Central memory CD8-positive, alpha-beta T cell (primary cell): ENCODE measurements around the gene XPO1.
"Not testable (repeated sequence)": the region's sequence is repeated elsewhere in the genome, so short reads cannot be mapped to it uniquely, and the experiment has no call there.

Experiments
- ATAC-seq: fragments of 150-1000 bp; cut with Tn5 transposase; replicated peaks from 2 replicates; pipeline ENCODE4 v1.10.0; 2022; ENCODE audit warnings: mild to moderate bottlenecking, moderate FRiP score, moderate number of reproducible peaks; ENCODE audit not compliant: poor library complexity, severe bottlenecking; ENCODE audit errors: extremely low read depth
- DNase-seq, 2 donors: peaks; one replicate each; pipeline ENCODE4 v3.0.0; 2021; ENCODE audit warnings: low spot score in 2 of 2
- H3K27ac Mint-ChIP-seq: one replicate; pipeline ENCODE4 v1.8.0; 2022; ENCODE audit warnings: low read depth, mild to moderate bottlenecking, moderate library complexity, mixed read lengths
- H3K27me3 Mint-ChIP-seq: one replicate; pipeline ENCODE4 v1.8.0; 2022; ENCODE audit warnings: mixed read lengths
- H3K36me3 Mint-ChIP-seq: one replicate; pipeline ENCODE4 v1.8.0; 2022; ENCODE audit warnings: mild to moderate bottlenecking, moderate library complexity, mixed read lengths; ENCODE audit not compliant: insufficient read depth
- H3K4me1 Mint-ChIP-seq: one replicate; pipeline ENCODE4 v1.8.0; 2022; ENCODE audit warnings: mixed read lengths
- H3K4me3 Mint-ChIP-seq: one replicate; pipeline ENCODE4 v1.8.0; 2022; ENCODE audit warnings: mild to moderate bottlenecking, moderate library complexity, mixed read lengths
- H3K9me3 Mint-ChIP-seq: one replicate; pipeline ENCODE4 v1.8.0; 2022; ENCODE audit warnings: mixed read lengths

The XPO1 gene

DNA sequence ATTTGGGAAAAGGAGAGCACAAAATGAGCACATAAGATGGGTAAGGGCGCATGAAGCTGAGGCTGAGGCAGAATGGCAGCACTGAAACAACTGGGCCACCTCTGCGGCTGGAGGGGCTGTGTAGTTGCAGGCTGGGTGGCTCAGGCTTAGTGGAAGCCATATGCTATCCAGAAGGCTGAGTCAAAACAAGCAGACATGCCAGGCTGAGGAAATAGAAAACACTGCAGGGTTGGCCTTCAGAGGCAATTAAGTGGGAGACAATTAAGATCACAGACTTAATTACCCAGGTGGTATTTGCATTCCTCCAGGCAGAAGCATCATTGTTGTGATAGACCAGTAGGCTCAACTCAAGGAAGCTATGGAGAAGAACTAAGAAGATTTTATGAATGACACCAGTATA, 11.4 kb upstream of the XPO1 start:
- H3K9me3 Mint-ChIP-seq, result no peaks in the 10 kb centered on the region
- H3K27me3 Mint-ChIP-seq, result no peaks in the 10 kb centered on the region
- DNase-seq (no peak), ATAC-seq (no peak)
- H3K4me1 Mint-ChIP-seq, result no peaks in the 10 kb centered on the region
- H3K36me3 Mint-ChIP-seq, result no peaks in the 10 kb centered on the region
- no peak overlapping the region for H3K27ac Mint-ChIP-seq
- no peak overlapping the region for H3K4me3 Mint-ChIP-seq

DNA sequence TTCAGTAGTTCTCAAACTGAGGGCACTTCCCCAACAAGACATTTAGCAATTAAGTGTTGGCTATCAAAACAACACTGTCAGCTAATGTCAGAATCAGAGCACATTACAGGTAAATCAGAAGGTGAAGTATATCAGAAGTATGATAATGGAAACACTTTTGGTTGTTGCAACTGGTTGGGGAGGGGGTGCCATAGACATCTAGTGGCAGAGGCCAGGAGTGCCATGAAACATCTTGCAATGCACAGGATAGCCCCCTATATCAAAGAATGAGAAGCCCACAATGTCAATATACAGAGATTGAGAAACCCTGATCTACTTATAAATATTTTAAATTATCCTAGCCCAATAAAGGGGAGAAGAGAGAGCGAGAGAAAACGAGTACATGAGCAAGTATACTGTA, 4.9 kb upstream of the XPO1 start:
- Mint-ChIP-seq H3K9me3 (no peaks in the 10 kb centered on the region), H3K4me3 (no peak overlapping the region), H3K27me3 (no peaks in the 10 kb centered on the region), H3K4me1 (peaks cover 10% of the 10 kb centered on the region), H3K27ac (no peak overlapping the region), H3K36me3 (peaks cover 11% of the 10 kb centered on the region)
- no peak for ATAC-seq
- no peak for DNase-seq

DNA sequence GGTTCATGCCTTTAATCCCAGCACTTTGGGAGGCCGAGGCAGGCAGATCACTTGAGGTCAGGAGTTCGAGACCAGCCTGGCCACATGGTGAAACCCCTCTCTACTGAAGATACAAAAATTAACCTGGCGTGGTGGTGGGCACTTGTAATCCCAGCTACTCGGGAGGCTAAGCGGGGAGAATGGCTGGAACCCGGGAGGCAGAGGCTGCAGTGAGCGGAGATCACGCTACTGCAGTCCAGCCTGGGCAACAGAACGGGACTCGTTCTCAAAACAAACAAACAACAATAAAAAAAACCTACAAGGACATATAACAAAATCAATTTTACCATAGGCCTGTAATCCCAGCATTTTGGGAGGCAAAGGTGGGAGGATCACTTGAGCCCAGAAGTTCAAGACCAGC, 2.0 kb upstream of the XPO1 start:
- H3K4me1 Mint-ChIP-seq, result peaks cover 31% of the 10 kb centered on the region
- peaks cover 30% of the 10 kb centered on the region for H3K36me3 Mint-ChIP-seq
- not testable (repeated sequence) for DNase-seq, H3K4me3 Mint-ChIP-seq, H3K9me3 Mint-ChIP-seq, H3K27ac Mint-ChIP-seq, ATAC-seq, H3K27me3 Mint-ChIP-seq

GRCh38 chr2:61538920-61539520, 864 bp upstream of the XPO1 start:
- no peak for ATAC-seq
- peak overlapping the region; percentile 92 for H3K4me3 Mint-ChIP-seq
- DNase-seq, result no peak
- no peaks in the 10 kb centered on the region for H3K9me3 Mint-ChIP-seq
- no peaks in the 10 kb centered on the region for H3K27me3 Mint-ChIP-seq
- peak overlapping the region; percentile 98 for H3K27ac Mint-ChIP-seq
- H3K4me1 Mint-ChIP-seq, result peaks cover 42% of the 10 kb centered on the region
- peaks cover 30% of the 10 kb centered on the region for H3K36me3 Mint-ChIP-seq

DNA sequence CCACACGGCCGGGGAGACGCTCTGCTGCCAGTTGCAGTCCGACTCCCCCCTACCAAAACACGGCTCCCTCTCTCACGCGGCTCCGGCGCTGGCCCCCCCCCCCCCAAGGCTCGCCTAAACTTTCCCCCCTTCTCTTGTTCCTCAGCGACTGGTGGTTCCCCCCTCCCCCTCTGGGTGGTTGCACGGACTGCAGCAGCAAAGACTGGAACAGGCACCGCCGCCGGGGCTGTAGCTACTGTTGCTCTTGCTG, 281 bp downstream of the XPO1 start:
- H3K36me3 Mint-ChIP-seq, result peaks cover 33% of the 10 kb centered on the region
- H3K27me3 Mint-ChIP-seq, result no peaks in the 10 kb centered on the region
- H3K9me3 Mint-ChIP-seq, result no peaks in the 10 kb centered on the region
- peak overlapping the region; percentile 92 for H3K4me3 Mint-ChIP-seq
- H3K27ac Mint-ChIP-seq, result peak overlapping the region; percentile 98
- DNase-seq (no peak), ATAC-seq (no peak)
- H3K4me1 Mint-ChIP-seq, result peaks cover 42% of the 10 kb centered on the region

GRCh38 chr2:61537277-61537949, 743 bp downstream of the XPO1 start:
- peaks cover 37% of the 10 kb centered on the region for H3K36me3 Mint-ChIP-seq
- H3K4me1 Mint-ChIP-seq, result peaks cover 42% of the 10 kb centered on the region

GRCh38 chr2:61536572-61537276, 1.4 kb downstream of the XPO1 start:
- H3K36me3 Mint-ChIP-seq, result peaks cover 38% of the 10 kb centered on the region
- ATAC-seq (peak; percentile 72), DNase-seq (peak; percentile 65 to 85)
- H3K9me3 Mint-ChIP-seq, result no peaks in the 10 kb centered on the region
- peak overlapping the region; percentile 98 for H3K27ac Mint-ChIP-seq
- H3K4me3 Mint-ChIP-seq, result peak overlapping the region; percentile 92
- peaks cover 43% of the 10 kb centered on the region for H3K4me1 Mint-ChIP-seq
- no peaks in the 10 kb centered on the region for H3K27me3 Mint-ChIP-seq

More at GRCh38 chr2:61537277-61537949, 743 bp downstream of the XPO1 start:
- peak in 1 of 2 donors; percentile 26 for DNase-seq
- Mint-ChIP-seq H3K27me3 (no peaks in the 10 kb centered on the region), H3K4me3 (peak overlapping the region; percentile 92), H3K9me3 (no peaks in the 10 kb centered on the region), H3K27ac (peak overlapping the region; percentile 98)
- ATAC-seq, result no peak

- peaks cover 47% of the 10 kb centered on the region for H3K4me1 Mint-ChIP-seq
- no peak for DNase-seq
- ATAC-seq, result no peak
Measured at GRCh38 chr2:61536180-61536571, 2.0 kb downstream of the XPO1 start.

GRCh38 chr2:61535449-61535848, 2.7 kb downstream of the XPO1 start:
- peaks cover 53% of the 10 kb centered on the region for H3K4me1 Mint-ChIP-seq
- peak overlapping the region; percentile 92 for H3K4me3 Mint-ChIP-seq
- no peaks in the 10 kb centered on the region for H3K9me3 Mint-ChIP-seq
- H3K27me3 Mint-ChIP-seq, result no peaks in the 10 kb centered on the region
- H3K27ac Mint-ChIP-seq, result peak overlapping the region; percentile 98
- peaks cover 38% of the 10 kb centered on the region for H3K36me3 Mint-ChIP-seq
- DNase-seq (no peak), ATAC-seq (no peak)

More at GRCh38 chr2:61536180-61536571, 2.0 kb downstream of the XPO1 start:
- H3K27ac Mint-ChIP-seq, result peak overlapping the region; percentile 98
- no peaks in the 10 kb centered on the region for H3K27me3 Mint-ChIP-seq
- peak overlapping the region; percentile 92 for H3K4me3 Mint-ChIP-seq
- no peaks in the 10 kb centered on the region for H3K9me3 Mint-ChIP-seq
- H3K36me3 Mint-ChIP-seq, result peaks cover 38% of the 10 kb centered on the region

DNA sequence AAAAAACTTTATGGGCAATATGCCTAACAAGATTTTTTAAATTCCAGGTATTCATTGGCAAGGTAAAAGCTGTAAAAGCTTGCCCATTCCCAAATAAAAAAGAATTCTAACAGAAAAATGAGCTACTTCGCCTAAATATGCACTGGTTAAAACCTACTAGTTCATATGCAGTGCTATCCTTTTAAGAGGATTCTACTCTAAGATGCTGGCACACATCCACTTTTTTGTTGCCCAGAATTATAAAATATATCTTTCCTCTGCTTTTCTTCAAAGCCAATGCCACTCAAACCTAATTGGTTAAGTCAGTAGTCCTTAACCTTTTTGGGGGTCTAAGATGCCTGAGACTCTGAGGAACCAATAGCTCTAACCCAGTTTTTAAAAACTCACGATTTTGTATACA, 3.2 kb downstream of the XPO1 start:
- H3K27me3 Mint-ChIP-seq, result no peaks in the 10 kb centered on the region
- peak overlapping the region; percentile 92 for H3K4me3 Mint-ChIP-seq
- no peaks in the 10 kb centered on the region for H3K9me3 Mint-ChIP-seq
- DNase-seq (no peak), ATAC-seq (no peak)
- peak overlapping the region; percentile 98 for H3K27ac Mint-ChIP-seq
- H3K36me3 Mint-ChIP-seq, result peaks cover 42% of the 10 kb centered on the region
- H3K4me1 Mint-ChIP-seq, result peaks cover 58% of the 10 kb centered on the region

- Mint-ChIP-seq H3K4me3 (no peak overlapping the region), H3K27ac (no peak overlapping the region), H3K4me1 (peaks cover 56% of the 10 kb centered on the region), H3K27me3 (no peaks in the 10 kb centered on the region), H3K36me3 (peaks cover 28% of the 10 kb centered on the region), H3K9me3 (no peaks in the 10 kb centered on the region)
- DNase-seq (no peak), ATAC-seq (no peak)
Measured at GRCh38 chr2:61530749-61531148, 7.4 kb downstream of the XPO1 start.

DNA sequence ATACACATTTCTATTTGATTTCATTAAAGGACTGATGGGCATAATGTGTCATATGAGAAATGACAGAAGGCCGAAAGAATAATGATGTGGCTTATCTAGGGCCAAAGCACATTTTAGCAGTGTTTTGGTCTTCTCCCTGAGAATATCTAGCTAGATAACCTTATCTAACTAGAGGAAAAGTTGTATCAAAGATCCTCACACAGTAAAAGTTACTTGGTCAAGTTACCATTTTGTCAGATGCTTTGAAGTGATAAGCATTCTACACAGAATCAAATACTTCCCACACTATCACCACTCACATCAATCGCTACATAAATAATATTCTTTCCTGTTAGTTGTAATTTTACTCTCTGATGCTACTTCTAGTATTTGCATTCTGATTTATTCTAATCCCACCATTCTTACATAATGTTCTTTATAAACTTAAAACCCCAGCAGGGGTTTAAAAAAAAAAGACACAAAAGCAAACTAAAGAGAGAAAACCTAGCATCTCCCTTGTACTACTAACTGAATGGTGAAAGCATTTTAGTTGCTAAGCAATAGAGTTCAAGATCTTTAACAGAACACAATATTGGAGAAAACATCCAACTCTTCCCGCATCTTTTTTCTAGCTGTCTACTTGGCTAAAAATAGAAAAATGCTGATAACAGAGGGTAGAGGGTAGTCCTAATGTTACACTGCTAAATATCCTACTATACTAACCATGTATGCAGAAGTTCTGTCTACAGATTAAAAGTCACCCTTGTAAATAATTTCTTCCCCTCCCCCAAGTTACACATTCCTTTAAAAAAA, 8.0 kb downstream of the XPO1 start:
- no peak for DNase-seq
- no peaks in the 10 kb centered on the region for H3K9me3 Mint-ChIP-seq
- no peak for ATAC-seq
- H3K36me3 Mint-ChIP-seq, result peaks cover 27% of the 10 kb centered on the region
- H3K27ac Mint-ChIP-seq, result no peak overlapping the region
- peaks cover 50% of the 10 kb centered on the region for H3K4me1 Mint-ChIP-seq
- no peaks in the 10 kb centered on the region for H3K27me3 Mint-ChIP-seq
- H3K4me3 Mint-ChIP-seq, result no peak overlapping the region
